ENCODE data around the gene ADISSP. TPM values are rescaled to one million over a fixed set of nuclear protein-coding genes. Genes with fewer than 3 reads are reported as not detected.

Gene ADISSP
- total and polyA plus RNA-seq, 9 of the 15 experiments (the other 6 are each of a cell fraction or from before 2014, with no cell fraction given) = 1.4 to 70.6 (median 23.4) TPM

DNA sequence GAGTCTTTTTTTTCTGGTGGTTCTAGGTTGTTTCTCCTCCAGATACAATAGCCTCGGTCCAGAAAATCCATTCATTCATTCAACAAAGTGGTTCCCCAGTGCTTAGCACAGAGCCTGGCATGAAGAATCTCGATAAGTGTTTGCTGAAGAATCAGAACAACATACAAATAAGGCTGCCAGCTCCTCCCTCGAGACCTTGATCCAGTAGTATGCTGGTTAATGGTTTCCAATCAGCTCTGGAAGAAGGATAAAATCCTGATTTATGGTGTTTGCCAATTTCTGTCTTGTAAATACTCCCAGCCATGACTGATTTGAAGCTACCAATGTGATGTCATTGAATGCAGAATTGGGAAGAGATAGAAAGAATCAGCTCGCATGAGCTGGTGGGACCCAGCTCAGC is 31.8 kb downstream of the ADISSP start (continued):
- TF ChIP-seq, protein P1, sequence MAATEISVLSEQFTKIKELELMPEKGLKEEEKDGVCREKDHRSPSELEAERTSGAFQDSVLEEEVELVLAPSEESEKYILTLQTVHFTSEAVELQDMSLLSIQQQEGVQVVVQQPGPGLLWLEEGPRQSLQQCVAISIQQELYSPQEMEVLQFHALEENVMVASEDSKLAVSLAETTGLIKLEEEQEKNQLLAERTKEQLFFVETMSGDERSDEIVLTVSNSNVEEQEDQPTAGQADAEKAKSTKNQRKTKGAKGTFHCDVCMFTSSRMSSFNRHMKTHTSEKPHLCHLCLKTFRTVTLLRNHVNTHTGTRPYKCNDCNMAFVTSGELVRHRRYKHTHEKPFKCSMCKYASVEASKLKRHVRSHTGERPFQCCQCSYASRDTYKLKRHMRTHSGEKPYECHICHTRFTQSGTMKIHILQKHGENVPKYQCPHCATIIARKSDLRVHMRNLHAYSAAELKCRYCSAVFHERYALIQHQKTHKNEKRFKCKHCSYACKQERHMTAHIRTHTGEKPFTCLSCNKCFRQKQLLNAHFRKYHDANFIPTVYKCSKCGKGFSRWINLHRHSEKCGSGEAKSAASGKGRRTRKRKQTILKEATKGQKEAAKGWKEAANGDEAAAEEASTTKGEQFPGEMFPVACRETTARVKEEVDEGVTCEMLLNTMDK (IDR thresholded peaks at IDR 0.05; ENCODE audit: borderline replicate concordance, insufficient read depth, low read depth, low read length, poor library complexity, severe bottlenecking) = no peak
- TF ChIP-seq, protein P2, sequence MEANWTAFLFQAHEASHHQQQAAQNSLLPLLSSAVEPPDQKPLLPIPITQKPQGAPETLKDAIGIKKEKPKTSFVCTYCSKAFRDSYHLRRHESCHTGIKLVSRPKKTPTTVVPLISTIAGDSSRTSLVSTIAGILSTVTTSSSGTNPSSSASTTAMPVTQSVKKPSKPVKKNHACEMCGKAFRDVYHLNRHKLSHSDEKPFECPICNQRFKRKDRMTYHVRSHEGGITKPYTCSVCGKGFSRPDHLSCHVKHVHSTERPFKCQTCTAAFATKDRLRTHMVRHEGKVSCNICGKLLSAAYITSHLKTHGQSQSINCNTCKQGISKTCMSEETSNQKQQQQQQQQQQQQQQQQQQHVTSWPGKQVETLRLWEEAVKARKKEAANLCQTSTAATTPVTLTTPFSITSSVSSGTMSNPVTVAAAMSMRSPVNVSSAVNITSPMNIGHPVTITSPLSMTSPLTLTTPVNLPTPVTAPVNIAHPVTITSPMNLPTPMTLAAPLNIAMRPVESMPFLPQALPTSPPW (CRISPR knock-in tag; IDR thresholded peaks at IDR 0.05) = no peak
- no peak for TF ChIP-seq SUPT5H (IDR thresholded peaks at IDR 0.05)
- TF ChIP-seq DACH1 (IDR thresholded peaks at IDR 0.05; ENCODE audit: partially characterized antibody) = no peak
- no peak for TF ChIP-seq HDAC8 (tag; IDR thresholded peaks at IDR 0.05)
- TF ChIP-seq, protein P3, sequence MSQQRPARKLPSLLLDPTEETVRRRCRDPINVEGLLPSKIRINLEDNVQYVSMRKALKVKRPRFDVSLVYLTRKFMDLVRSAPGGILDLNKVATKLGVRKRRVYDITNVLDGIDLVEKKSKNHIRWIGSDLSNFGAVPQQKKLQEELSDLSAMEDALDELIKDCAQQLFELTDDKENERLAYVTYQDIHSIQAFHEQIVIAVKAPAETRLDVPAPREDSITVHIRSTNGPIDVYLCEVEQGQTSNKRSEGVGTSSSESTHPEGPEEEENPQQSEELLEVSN (IDR thresholded peaks at IDR 0.05; ENCODE audit: borderline replicate concordance in 1 of 2, extremely low read depth in 1 of 2, insufficient read depth in 1 of 2, insufficient read length in 1 of 2, low read depth in 1 of 2, low read length in 1 of 2, poor library complexity in 1 of 2, severe bottlenecking in 1 of 2) = no peak
- TF ChIP-seq MAFG (tag; conservative IDR thresholded peaks at IDR 0.05) = no peak
- TF ChIP-seq, protein P4, sequence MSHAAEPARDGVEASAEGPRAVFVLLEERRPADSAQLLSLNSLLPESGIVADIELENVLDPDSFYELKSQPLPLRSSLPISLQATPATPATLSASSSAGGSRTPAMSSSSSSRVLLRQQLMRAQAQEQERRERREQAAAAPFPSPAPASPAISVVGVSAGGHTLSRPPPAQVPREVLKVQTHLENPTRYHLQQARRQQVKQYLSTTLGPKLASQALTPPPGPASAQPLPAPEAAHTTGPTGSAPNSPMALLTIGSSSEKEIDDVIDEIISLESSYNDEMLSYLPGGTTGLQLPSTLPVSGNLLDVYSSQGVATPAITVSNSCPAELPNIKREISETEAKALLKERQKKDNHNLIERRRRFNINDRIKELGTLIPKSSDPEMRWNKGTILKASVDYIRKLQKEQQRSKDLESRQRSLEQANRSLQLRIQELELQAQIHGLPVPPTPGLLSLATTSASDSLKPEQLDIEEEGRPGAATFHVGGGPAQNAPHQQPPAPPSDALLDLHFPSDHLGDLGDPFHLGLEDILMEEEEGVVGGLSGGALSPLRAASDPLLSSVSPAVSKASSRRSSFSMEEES (CRISPR knock-in tag; IDR thresholded peaks at IDR 0.05) = no peak
- no peak for TF ChIP-seq BRCA1 (IDR thresholded peaks at IDR 0.05)
- TF ChIP-seq BRCA1 (CRISPR knock-in tag; IDR thresholded peaks at IDR 0.05) = no peak

All from K562 (cell line).